GM10248 (cell line): Measurements from ENCODE around the gene VSNL1.

Experiments used
- CTCF ChIA-PET: fragments of 300-600 bp; sonication (Branson Sonifier 250); formaldehyde crosslinking; extraction: SDS; loops from one replicate; lab custom pipeline; 2021; ENCODE audit warnings: antibody characterized with exemption; lab: Yijun Ruan, JAX
- POLR2A ChIA-PET: fragments of 350-650 bp; sonication (Branson Sonifier 250); formaldehyde crosslinking; extraction: SDS; loops from one replicate; lab custom pipeline; 2020; ENCODE audit warnings: antibody characterized with exemption; lab: Yijun Ruan, JAX
- DNase-seq: peaks from one replicate; pipeline ENCODE4 v3.0.0; 2012; ENCODE audit errors: extremely low spot score
- CTCF ChIP-seq: IDR thresholded peaks from 2 replicates; pipeline ENCODE4 v1.5.1; 2012; ENCODE audit warnings: mild to moderate bottlenecking, low read depth; ENCODE audit errors: extremely low read depth, missing control alignments, control extremely low read depth

The VSNL1 gene

GRCh38 chr2:17540093-17540812, at the start of gene VSNL1:
Gene VSNL1, plus strand, starts transcription at chr2:17540696. Its CDS starts 51,379 bp downstream, at chr2:17592075.
- POLR2A ChIA-PET = interaction anchor here (0.6 kb wide), 2 partner anchors 67 to 325 kb away, joined by 3 read pairs; no protein-coding TSS in a partner anchor

GRCh38 chr2:17495590-17495989, 44.9 kb upstream of the VSNL1 start:
- no peak for TF ChIP-seq CTCF
- CTCF ChIA-PET = interaction anchor here (1.2 to 1.8 kb wide), 2 partner anchors 12 to 15 kb away, joined by 5 to 7 read pairs; no protein-coding TSS in a partner anchor
- DNase-seq = no peak
- POLR2A ChIA-PET = no interaction called here

More at GRCh38 chr2:17540093-17540812, at the start of gene VSNL1:
- DNase-seq = peak; percentile 26
- CTCF ChIA-PET = interaction anchor here (0.7 kb wide), 1 partner anchor 231 kb away, joined by 3 read pairs; no protein-coding TSS in a partner anchor
- TF ChIP-seq CTCF = no peak

- CTCF ChIA-PET = no interaction called here
- DNase-seq = no peak
- no peak for TF ChIP-seq CTCF
- POLR2A ChIA-PET = no interaction called here
Observed at GRCh38 chr2:17497718-17498117, 42.8 kb upstream of the VSNL1 start.

- DNase-seq = no peak
Observed at GRCh38 chr2:17506736-17507616, 33.5 kb upstream of the VSNL1 start.

GRCh38 chr2:17515652-17516051, 24.8 kb upstream of the VSNL1 start:
- CTCF ChIA-PET = no interaction called here
- DNase-seq = peak; percentile 30
- POLR2A ChIA-PET = no interaction called here
- TF ChIP-seq CTCF = no peak

More at GRCh38 chr2:17506736-17507616, 33.5 kb upstream of the VSNL1 start:
- no peak for TF ChIP-seq CTCF
- ChIA-PET CTCF (interaction anchor here (0.9 to 1.0 kb wide), 2 partner anchors 12 to 139 kb away, joined by 3 read pairs; no protein-coding TSS in a partner anchor), POLR2A (no interaction called here)

GRCh38 chr2:17517481-17518211, 22.9 kb upstream of the VSNL1 start:
- POLR2A ChIA-PET = no interaction called here
- CTCF ChIA-PET = interaction anchor here (1.2 to 1.7 kb wide), 4 partner anchors 9 to 154 kb away, joined by 3 to 6 read pairs (median 3); no protein-coding TSS in a partner anchor
- no peak for TF ChIP-seq CTCF
- no peak for DNase-seq
